ENCODE results near the gene FH. TPM values are rescaled to one million over a fixed set of nuclear protein-coding genes. Genes with fewer than 3 reads are reported as not detected.

The FH gene
- polyA plus RNA-seq, 1 donor (not counting 4 experiments of a cell fraction or from before 2014, with no cell fraction given) = 101 TPM

DNA sequence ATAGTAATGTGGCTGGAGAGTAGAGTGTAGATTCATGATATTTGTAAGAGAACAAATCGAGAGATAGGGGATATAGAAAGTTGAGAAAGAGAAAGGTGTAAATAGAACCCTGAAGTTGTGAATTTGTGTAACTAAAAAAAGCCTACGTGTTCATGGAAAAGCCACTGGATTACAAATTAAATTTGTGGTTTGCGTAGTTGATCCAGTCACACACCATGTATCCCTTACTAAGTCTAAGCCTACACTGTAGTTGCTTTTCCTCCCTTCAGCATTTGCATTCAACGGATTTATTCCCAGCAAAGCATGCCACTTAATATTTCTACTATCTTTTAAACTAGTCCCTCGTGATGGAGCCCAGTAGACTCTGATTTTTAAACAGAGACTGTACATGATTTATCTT lies 37.5 kb upstream of the FH start:
- TF ChIP-seq, protein P1, sequence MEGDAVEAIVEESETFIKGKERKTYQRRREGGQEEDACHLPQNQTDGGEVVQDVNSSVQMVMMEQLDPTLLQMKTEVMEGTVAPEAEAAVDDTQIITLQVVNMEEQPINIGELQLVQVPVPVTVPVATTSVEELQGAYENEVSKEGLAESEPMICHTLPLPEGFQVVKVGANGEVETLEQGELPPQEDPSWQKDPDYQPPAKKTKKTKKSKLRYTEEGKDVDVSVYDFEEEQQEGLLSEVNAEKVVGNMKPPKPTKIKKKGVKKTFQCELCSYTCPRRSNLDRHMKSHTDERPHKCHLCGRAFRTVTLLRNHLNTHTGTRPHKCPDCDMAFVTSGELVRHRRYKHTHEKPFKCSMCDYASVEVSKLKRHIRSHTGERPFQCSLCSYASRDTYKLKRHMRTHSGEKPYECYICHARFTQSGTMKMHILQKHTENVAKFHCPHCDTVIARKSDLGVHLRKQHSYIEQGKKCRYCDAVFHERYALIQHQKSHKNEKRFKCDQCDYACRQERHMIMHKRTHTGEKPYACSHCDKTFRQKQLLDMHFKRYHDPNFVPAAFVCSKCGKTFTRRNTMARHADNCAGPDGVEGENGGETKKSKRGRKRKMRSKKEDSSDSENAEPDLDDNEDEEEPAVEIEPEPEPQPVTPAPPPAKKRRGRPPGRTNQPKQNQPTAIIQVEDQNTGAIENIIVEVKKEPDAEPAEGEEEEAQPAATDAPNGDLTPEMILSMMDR (optimal IDR thresholded peaks at IDR 0.05 in 1 of 3, IDR thresholded peaks at IDR 0.05 in 1 of 3, conservative IDR thresholded peaks at IDR 0.05 in 1 of 3; ENCODE audit: extremely low read depth in 1 of 3, insufficient read depth in 2 of 3, low read length in 3 of 3) = no peak
- no peak for TF ChIP-seq EZH2 (IDR thresholded peaks at IDR 0.05; ENCODE audit: low read length)
- Histone ChIP-seq H3K9ac (ENCODE audit: control insufficient read depth, extremely low read depth, insufficient read depth, low read length) (no peak overlapping the region), H4K20me1 (ENCODE audit: control insufficient read depth, extremely low read depth, insufficient read depth, low read length) (no peaks in the 10 kb centered on the region), H3K4me2 (ENCODE audit: control insufficient read depth, extremely low read depth, insufficient read depth, low read depth, low read length) (no peak overlapping the region), H3K27ac (ENCODE audit: control insufficient read depth, insufficient read depth, low read length) (no peak overlapping the region), H3K36me3 (ENCODE audit: control insufficient read depth in 2 of 2, extremely low read depth in 1 of 2, insufficient read depth in 2 of 2, low read length in 2 of 2) (no peaks in the 10 kb centered on the region), H3K4me1 (ENCODE audit: control insufficient read depth, extremely low read depth, insufficient read depth, low read length) (no peaks in the 10 kb centered on the region), H3K79me2 (ENCODE audit: control insufficient read depth, insufficient read depth, low read length) (no peaks in the 10 kb centered on the region), H3K4me3 (ENCODE audit: control insufficient read depth in 2 of 3, extremely low read depth in 1 of 3, insufficient read depth in 2 of 3, low read depth in 1 of 3, low read length in 3 of 3) (no peak overlapping the region), H3K9me3 (ENCODE audit: control insufficient read depth, low read depth, low read length) (no peaks in the 10 kb centered on the region), H3K9me1 (ENCODE audit: control insufficient read depth, extremely low read depth, insufficient read depth, low read length) (no peaks in the 10 kb centered on the region), H3K27me3 (ENCODE audit: control insufficient read depth, extremely low read depth, insufficient read depth, low read length) (no peaks in the 10 kb centered on the region), H2AFZ (ENCODE audit: control insufficient read depth, low read length) (no peak overlapping the region)
- DNase-seq (ENCODE audit: low read depth, low spot score) = no peak
- FAIRE-seq = no peak
- dilution Hi-C loops (cut with MboI; ENCODE audit: extremely low pct_ligation_motif_present, low sequenced_read_pairs) = no loop called here

- Histone ChIP-seq H3K9me3 (ENCODE audit: control insufficient read depth, low read depth, low read length) (no peaks in the 10 kb centered on the region), H2AFZ (ENCODE audit: control insufficient read depth, low read length) (no peak overlapping the region)
- TF ChIP-seq EZH2 (IDR thresholded peaks at IDR 0.05; ENCODE audit: low read length) = no peak
- TF ChIP-seq, protein P1 (optimal IDR thresholded peaks at IDR 0.05 in 1 of 3, IDR thresholded peaks at IDR 0.05 in 1 of 3, conservative IDR thresholded peaks at IDR 0.05 in 1 of 3; ENCODE audit: extremely low read depth in 1 of 3, insufficient read depth in 2 of 3, low read length in 3 of 3) = no peak
Observed at GRCh38 chr1:241555526-241555925, 36.0 kb upstream of the FH start.

More at GRCh38 chr1:241555526-241555925, 36.0 kb upstream of the FH start:
- Histone ChIP-seq H4K20me1 (ENCODE audit: control insufficient read depth, extremely low read depth, insufficient read depth, low read length) (no peaks in the 10 kb centered on the region), H3K27ac (ENCODE audit: control insufficient read depth, insufficient read depth, low read length) (no peak overlapping the region), H3K4me1 (ENCODE audit: control insufficient read depth, extremely low read depth, insufficient read depth, low read length) (no peaks in the 10 kb centered on the region), H3K36me3 (ENCODE audit: control insufficient read depth in 2 of 2, extremely low read depth in 1 of 2, insufficient read depth in 2 of 2, low read length in 2 of 2) (no peaks in the 10 kb centered on the region), H3K27me3 (ENCODE audit: control insufficient read depth, extremely low read depth, insufficient read depth, low read length) (no peaks in the 10 kb centered on the region), H3K4me2 (ENCODE audit: control insufficient read depth, extremely low read depth, insufficient read depth, low read depth, low read length) (no peak overlapping the region), H3K9ac (ENCODE audit: control insufficient read depth, extremely low read depth, insufficient read depth, low read length) (no peak overlapping the region), H3K79me2 (ENCODE audit: control insufficient read depth, insufficient read depth, low read length) (no peaks in the 10 kb centered on the region), H3K4me3 (ENCODE audit: control insufficient read depth in 2 of 3, extremely low read depth in 1 of 3, insufficient read depth in 2 of 3, low read depth in 1 of 3, low read length in 3 of 3) (no peak overlapping the region), H3K9me1 (ENCODE audit: control insufficient read depth, extremely low read depth, insufficient read depth, low read length) (no peaks in the 10 kb centered on the region)
- dilution Hi-C loops (cut with MboI; ENCODE audit: extremely low pct_ligation_motif_present, low sequenced_read_pairs) = no loop called here
- FAIRE-seq = no peak
- DNase-seq (ENCODE audit: low read depth, low spot score) = no peak

Data from keratinocyte (primary cell).